Esophagus muscularis mucosa (tissue), 4 donors: Measurements from ENCODE around the gene PCDHGA1.

Experiments used
- CTCF ChIP-seq, 3 experiments: fragments of 200-600 bp in 2 of 3; fragments of 450-650 bp in 1 of 3; sonication (generic) in 2 of 3; IDR thresholded peaks; one replicate each; pipeline ENCODE4 v1.5.1; 2017 to 2019; ENCODE audit warnings: antibody characterized with exemption in 3 of 3, mild to moderate bottlenecking in 2 of 3, moderate library complexity in 1 of 3
- EP300 ChIP-seq: sonication (generic); formaldehyde crosslinking; IDR thresholded peaks from one replicate; pipeline ENCODE4 v1.6.1; 2017; ENCODE audit warnings: antibody characterized with exemption
- POLR2A ChIP-seq: fragments of 450-650 bp; IDR thresholded peaks from one replicate; pipeline ENCODE4 v1.6.1; 2017; ENCODE audit warnings: antibody characterized with exemption, moderate library complexity, mild to moderate bottlenecking, low read depth
- POLR2AphosphoS5 ChIP-seq, 2 donors: sonication (generic); formaldehyde crosslinking; IDR thresholded peaks; one replicate each; pipeline ENCODE4 v1.6.1; 2017; ENCODE audit warnings: antibody characterized with exemption in 2 of 2

GRCh38 chr5:141507387-141508091 lies 177.2 kb downstream of the PCDHGA1 start:
- TF ChIP-seq POLR2A (no peak), CTCF (IDR thresholded peaks at IDR 0.05) (no peak), EP300 (no peak), POLR2AphosphoS5 (IDR thresholded peaks at IDR 0.05) (peak; percentile 44 to 54)
